Fibroblast of pulmonary artery (primary cell): ENCODE measurements around the gene MOGAT2.

Experiments used
- DNase-seq: peaks from one replicate; pipeline ENCODE4 v3.0.0-alpha.2; 2010; ENCODE audit warnings: low read depth
- H3K4me3 ChIP-seq: replicated peaks from 2 replicates; pipeline ENCODE4 v1.5.1; 2011; ENCODE audit warnings: low read depth, mild to moderate bottlenecking, control low read depth, low read length, moderate library complexity
- TF ChIP-seq, protein P1 (sequence below): IDR thresholded peaks from 2 replicates; pipeline ENCODE4 v1.5.1; 2011; ENCODE audit warnings: mild to moderate bottlenecking, control low read depth, low read length, inconsistent platforms; ENCODE audit errors: missing control alignments

Gene MOGAT2

DNA sequence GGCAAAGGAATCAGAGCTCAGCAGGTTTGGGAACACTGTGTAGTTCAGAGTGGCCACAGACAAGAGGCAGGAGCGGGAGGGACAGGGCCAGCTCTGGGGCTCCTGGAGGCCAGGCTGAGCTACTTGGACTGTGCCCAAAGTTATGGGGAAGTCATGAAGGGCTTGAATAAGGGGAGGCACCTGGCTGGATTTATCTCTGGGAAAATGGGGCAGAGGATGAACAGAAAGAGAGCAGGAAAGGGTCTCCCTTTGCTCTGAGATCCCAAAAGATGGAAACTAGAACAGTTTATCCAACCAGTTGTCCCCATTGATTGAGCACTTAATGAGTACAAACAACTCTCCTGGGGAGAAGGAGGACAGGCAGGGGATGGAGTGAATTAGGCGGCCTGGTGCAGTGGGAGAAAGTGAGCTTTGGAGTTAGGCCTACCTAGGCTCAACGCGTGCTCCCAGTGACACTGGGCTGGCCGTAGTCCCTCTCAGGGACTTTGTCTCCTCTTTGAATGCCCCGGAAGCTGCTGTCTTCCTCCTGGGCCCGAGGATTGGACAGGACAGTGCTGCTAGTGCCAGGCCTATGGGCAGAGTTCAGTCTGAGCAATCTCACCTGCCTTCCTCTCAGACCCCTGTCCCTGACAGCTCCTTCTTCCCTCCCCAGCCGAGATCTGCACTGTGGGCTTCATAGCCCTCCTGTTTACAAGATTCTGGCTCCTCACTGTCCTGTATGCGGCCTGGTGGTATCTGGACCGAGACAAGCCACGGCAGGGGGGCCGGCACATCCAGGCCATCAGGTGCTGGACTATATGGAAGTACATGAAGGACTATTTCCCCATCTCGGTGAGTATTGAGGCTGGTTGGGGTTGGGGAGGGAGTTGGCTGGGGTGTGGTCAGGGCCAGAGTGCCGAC, 2.0 kb downstream of the MOGAT2 start:
- no peak for DNase-seq
- no peak overlapping the region for H3K4me3 ChIP-seq
- TF ChIP-seq, protein P1, sequence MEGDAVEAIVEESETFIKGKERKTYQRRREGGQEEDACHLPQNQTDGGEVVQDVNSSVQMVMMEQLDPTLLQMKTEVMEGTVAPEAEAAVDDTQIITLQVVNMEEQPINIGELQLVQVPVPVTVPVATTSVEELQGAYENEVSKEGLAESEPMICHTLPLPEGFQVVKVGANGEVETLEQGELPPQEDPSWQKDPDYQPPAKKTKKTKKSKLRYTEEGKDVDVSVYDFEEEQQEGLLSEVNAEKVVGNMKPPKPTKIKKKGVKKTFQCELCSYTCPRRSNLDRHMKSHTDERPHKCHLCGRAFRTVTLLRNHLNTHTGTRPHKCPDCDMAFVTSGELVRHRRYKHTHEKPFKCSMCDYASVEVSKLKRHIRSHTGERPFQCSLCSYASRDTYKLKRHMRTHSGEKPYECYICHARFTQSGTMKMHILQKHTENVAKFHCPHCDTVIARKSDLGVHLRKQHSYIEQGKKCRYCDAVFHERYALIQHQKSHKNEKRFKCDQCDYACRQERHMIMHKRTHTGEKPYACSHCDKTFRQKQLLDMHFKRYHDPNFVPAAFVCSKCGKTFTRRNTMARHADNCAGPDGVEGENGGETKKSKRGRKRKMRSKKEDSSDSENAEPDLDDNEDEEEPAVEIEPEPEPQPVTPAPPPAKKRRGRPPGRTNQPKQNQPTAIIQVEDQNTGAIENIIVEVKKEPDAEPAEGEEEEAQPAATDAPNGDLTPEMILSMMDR: no peak

DNA sequence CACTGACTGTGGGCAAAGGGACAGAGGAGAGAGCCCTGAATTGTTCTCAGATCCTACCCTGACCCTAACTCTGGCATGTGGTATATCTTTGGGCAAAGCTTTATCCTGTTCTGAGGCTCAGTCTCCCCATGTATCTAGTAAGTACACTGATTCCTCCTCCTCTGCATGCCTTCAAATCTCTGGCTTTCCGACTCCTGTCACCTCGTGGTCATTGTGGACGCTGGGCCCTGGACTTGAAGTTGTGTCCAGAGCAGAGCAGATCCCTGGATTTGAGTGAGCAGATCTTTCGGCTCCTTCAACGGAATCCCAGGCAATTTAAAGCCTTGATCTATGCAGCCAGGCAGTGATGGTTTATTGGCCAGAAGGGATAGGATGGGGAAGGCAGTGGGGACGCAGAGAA, 3.0 kb downstream of the MOGAT2 start:
- DNase-seq: no peak
- TF ChIP-seq, protein P1: no peak

DNA sequence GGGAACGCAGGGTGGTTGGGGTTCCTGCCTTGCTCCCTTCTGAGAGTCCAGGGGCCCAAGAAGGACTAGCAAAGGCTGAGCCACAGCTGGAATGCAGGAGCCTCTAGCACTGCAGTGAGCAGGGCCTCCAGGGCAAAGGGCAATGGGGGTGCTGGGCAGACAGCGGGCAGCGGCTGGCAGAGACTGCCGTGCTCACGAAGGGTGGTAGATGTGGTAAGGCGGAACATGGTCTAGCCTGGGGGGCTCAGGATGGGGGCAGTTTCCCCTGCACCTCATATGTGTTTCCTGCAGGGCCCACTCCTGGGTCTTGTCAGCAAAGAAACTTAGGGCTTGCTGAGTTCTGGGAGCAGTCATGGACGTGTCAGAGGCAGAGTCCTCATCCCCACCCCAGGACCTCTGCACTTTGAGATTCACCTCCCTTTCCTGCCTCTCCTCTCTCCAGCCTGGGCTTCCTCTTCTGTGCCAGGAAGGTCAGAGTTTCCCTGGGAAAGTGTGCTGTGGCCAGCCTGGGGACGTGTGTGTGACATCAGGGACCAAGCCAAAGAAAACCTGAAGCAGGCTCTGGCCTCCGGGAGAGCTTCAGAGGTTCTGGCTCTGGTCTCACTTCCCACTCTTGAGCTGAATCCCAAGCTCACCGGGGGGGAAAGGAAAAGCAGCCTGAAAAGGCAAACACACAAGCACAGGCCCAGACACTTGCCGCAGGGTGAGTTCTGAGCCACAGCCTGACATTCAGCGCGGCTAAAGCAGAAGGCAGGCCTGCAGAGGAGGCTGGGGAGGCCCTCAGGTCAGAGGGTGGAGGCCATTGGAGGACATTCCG, 4.4 kb downstream of the MOGAT2 start:
- H3K4me3 ChIP-seq: no peak overlapping the region
- TF ChIP-seq, protein P1: no peak
- no peak for DNase-seq

More for the DNA sequence above, 3.0 kb downstream of the MOGAT2 start:
- no peak overlapping the region for H3K4me3 ChIP-seq

DNA sequence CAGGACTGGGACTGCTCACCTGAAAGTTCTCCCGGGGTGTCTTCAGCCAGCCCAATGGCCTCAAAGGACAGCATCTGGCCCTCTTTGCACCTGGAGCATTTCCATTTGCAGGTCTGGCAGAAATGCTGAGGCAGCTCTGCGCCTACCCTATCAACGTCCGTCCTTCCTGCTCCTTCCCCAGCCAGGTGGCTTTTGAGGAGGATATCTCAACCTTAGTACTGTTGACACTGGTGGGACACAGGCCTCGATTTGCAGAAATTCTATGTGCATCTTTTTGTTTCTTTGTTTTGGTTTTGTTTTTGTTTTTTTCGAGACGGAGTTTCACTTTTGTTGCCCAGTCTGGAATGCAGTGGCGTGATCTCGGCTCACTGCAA, 5.0 kb downstream of the MOGAT2 start:
- TF ChIP-seq, protein P1: no peak
- no peak overlapping the region for H3K4me3 ChIP-seq
- DNase-seq: no peak

DNA sequence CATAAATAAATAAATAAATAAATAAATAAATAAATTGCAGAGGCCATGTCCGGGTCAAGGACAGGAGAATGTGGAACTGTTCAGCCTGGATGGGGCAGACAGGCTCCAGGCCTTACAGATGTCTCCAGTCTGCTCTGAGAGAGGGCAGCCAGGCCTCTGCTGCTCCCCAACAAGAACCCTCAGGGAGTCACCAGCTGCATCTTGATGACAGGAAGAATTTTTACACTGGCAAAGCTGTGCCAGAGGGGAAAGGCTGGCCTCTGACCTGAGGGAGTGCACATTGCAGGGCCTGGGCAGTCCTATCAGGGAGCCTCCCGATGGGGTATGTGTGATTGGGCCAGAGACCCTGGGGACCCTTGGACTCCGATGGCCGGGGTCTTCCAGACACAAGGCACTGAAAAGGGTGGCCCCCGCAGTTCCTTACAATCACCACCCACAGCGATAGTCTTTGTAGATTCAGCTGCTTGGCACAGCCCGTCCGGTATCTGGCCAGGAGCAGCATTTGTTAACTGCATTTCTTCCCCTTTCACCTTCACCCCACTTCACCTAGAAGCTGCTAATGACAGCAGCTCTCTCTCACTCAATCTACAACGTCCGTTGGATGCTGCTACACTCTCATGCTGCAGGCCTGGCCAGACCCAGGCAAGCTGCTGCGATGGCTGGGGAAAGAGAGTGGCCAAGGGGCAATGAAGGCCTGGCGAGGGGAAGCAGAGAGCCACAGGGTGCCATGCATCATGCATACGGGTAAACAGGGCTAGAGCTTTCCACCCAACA, 8.1 kb downstream of the MOGAT2 start:
- DNase-seq: no peak
- TF ChIP-seq, protein P1: no peak
- H3K4me3 ChIP-seq: no peak overlapping the region

DNA sequence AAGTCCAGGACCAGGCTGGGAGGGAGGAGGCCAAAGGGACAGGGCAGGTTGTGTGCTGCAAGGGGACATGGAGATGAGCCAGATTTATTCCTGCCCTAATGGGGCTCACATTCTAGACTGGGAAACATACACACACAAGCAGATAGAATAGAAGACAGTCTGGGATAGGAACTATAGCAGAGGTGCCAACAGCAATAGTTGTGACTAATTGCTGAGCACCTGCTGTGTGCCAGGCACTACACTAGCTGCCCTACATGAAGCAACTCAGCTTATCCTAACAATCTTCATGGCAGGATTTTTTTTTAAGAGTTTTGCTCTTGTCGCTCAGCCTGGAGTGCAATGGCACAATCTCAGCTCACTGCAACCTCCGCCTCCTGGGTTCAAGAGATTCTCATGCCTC, 11.4 kb downstream of the MOGAT2 start:
- no peak for DNase-seq

More for the DNA sequence above, 11.4 kb downstream of the MOGAT2 start:
- no peak overlapping the region for H3K4me3 ChIP-seq
- TF ChIP-seq, protein P1: no peak
